HTERT RPE-1 (cell line): ENCODE results near the gene CHL1.

Experiments used
- in situ Hi-C: fragments of 300-500 bp; cut with MboI; formaldehyde crosslinking; loops from 4 replicates; pipeline ENCODE4 v1.14.3; 2020; ENCODE audit warnings: low sequenced_read_pairs

Gene CHL1, protein sequence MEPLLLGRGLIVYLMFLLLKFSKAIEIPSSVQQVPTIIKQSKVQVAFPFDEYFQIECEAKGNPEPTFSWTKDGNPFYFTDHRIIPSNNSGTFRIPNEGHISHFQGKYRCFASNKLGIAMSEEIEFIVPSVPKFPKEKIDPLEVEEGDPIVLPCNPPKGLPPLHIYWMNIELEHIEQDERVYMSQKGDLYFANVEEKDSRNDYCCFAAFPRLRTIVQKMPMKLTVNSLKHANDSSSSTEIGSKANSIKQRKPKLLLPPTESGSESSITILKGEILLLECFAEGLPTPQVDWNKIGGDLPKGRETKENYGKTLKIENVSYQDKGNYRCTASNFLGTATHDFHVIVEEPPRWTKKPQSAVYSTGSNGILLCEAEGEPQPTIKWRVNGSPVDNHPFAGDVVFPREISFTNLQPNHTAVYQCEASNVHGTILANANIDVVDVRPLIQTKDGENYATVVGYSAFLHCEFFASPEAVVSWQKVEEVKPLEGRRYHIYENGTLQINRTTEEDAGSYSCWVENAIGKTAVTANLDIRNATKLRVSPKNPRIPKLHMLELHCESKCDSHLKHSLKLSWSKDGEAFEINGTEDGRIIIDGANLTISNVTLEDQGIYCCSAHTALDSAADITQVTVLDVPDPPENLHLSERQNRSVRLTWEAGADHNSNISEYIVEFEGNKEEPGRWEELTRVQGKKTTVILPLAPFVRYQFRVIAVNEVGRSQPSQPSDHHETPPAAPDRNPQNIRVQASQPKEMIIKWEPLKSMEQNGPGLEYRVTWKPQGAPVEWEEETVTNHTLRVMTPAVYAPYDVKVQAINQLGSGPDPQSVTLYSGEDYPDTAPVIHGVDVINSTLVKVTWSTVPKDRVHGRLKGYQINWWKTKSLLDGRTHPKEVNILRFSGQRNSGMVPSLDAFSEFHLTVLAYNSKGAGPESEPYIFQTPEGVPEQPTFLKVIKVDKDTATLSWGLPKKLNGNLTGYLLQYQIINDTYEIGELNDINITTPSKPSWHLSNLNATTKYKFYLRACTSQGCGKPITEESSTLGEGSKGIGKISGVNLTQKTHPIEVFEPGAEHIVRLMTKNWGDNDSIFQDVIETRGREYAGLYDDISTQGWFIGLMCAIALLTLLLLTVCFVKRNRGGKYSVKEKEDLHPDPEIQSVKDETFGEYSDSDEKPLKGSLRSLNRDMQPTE (N-terminal part only)

DNA sequence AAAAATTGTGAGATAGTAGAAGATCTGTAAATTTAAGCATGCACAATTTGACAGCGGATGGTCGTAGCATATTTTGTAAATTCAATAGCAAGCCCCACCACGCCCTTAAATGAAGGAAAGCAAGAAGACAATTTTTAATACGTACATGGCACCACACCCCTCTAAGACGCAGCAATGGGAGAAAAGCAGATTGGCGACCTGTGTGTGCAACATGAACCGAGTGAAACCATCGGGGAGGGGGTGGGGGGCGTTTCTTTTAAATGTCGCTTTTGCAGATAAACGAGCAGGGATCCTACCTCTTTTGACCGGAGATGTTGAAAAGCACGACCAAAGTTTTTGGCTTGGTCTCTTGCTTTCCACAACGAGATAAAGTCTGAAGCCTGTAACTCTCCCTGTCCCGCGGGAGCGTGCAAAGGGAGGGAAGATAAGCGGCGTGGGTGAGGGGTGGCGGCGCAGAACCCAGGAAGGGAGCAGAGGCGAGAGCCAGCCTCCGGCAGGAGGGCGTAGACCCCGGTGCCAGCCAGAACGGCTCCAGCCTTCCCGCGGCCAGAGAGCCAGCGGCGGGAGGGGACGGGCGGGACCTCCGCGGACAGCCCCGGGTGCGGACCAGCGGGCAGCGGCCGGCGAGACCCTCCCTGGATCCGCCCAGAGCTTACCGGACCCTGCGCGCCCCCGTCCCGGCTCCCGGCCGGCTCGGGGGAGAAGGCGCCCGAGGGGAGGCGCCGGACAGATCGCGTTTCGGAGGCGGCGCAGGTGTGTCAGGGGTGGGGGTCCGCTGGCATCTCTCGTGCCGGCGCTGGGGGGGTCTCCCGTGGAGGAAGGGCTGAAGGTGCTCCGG, at the start of gene CHL1:
CHL1 (plus strand) TSS at position 453 of the 838 bp plus-strand sequence. CDS start 123,014 bp downstream, outside the sequence.
- in situ Hi-C loops, result no loop called here

DNA sequence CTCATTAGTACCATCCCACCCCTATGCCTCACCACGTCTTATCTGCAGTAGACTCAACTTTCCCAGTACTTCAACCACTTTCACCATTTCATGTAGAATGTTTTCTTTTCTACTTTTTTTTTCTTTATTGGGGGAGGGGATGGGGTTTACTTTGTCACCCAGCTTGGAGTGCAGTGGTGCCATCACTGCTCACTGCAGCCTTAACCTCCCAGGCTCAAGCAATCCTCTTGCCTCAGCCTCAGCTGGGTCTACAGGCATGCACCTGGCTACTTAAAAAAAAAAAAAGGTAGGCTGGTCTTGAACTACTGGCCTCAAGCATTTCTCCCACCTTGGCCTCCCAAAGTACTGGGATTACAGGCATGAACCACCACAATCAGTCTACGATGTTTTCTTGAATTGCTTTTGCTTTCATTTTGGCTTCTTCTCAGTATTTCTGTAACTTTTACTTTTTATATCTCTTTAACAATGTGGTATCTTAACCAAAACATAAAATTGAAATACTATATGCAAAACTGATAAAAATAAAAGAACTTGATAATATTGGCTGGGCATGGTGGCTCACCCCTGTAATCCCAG, 44.9 kb upstream of the CHL1 start:
- in situ Hi-C loops, result no loop called here

DNA sequence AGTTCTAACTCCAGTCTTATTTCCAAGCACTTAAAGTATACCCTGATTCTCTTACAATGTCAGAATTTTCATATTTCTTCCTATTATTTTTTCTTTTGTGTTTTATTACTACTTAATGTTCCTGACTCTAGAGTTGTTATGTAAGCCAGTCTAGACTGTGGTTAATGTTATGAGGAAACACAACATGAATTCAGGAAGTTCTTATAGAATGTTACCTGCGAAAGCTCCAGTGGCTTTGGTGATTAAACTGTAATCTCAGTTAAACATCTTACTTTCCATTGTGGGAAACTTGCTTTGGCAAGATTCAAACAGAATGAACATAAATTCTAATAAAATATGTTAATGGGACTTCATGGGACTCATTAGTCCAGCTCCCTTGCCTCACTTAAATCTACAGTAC, 36.6 kb upstream of the CHL1 start:
- in situ Hi-C loops, result no loop called here

DNA sequence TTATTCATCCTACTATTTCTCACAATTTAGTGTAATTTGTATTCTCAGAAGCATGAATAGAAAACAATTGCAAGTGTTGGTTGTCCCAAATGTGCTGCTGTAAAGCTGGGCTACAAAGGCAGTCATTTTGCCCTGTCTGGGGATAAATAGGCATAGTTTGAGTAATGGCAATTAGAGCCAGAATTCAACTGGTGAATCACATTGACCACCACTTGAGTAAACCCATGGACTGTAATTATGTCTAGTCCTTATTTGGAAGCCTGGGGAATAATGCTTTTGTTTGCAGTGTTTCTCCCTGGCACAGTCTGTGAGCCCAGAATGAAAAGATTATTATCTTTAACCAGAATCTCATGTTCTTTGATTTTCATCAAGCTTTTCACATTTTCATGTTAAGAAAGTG, 30.5 kb upstream of the CHL1 start:
- in situ Hi-C loops, result no loop called here

DNA sequence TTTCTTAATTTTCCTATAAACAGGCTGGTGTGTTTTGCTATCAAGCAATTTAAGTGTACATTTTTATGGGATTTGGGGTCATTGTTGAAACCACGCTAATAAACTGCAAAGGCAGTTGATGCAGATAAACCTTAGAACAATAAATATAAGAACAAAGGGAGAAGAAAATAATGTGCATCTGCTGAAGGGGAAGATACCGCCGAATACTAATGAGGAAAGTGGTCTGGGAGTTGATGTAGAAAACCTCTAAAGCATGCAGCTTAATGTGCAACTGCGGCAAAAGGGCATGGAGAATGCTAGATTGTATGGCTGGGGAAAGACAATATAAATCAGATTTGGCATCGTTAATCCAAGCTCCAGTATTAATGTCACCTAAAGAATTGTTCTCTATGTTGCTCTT, 29.8 kb upstream of the CHL1 start:
- in situ Hi-C loops, result no loop called here

DNA sequence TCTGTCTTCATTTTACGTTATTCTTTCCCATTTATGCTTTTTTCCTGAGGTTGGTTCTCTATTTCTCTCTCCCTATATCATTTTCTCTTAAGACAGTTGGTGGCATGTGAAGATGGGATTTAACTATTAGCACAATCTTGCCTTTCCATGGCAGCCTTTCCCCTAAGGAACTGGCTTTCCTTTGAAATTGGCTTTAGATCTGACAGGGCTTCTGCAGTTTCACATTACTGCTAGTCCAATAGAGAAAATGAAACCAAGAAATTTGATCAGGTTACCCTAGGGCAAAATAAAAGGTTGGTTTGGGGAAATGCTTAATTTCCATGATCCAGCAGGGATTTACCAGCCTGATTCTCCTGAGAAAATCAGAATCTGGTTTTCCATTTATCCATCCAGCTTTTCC, 22.7 kb upstream of the CHL1 start:
- in situ Hi-C loops, result no loop called here

DNA sequence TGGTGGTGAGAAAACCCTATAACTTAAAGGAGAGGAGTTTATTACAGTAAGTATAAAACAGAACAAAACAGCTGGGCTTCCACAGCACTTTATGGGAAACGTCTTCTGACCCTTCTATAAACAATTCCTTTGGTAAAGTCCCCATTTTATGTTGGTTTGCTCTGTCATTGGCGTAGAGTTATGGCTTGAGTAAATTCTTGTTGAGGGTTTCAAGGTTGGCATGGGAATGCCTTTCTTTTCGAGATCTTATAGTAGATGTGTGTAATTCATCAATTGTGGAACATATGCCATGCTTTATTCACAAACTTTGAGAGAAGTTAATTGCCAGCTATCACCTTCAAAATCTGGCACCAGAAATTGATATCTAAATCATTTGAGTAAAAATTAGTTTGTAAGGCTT, 11.6 kb upstream of the CHL1 start:
- in situ Hi-C loops, result no loop called here

DNA sequence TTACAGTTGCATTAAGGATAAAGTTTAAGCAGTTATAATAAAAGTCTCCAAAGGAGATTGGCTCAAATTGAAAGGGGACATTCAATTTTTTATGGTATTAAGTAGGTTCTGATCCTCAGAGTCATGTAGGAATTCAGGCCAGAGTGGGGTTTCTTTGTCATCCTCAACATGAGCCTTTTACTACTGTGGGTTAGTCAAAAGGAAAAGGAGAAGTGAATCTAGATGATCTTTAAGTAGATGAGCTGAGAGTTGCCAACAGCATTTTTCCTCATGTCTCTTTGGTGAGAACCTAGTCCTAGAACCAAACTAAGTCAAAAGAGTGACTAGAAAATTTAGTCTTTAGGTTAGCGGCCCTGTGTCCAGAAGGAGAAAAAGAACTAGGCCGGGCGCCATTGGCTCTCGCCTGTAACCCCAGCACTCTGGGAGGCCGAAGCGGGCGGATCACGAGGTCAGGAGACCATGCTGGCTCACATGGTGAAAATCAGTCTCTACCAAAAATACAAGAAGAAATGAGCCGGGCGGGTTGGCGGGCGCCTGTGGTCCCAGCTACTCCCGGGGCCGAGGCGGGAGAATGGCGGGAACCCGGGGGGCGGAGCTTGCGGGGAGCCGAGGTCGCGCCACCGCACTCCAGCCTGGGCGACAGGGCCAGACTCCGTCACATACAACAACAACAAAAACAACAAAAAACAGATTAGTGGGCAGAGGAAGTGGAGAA, 4.2 kb upstream of the CHL1 start:
- in situ Hi-C loops, result no loop called here

DNA sequence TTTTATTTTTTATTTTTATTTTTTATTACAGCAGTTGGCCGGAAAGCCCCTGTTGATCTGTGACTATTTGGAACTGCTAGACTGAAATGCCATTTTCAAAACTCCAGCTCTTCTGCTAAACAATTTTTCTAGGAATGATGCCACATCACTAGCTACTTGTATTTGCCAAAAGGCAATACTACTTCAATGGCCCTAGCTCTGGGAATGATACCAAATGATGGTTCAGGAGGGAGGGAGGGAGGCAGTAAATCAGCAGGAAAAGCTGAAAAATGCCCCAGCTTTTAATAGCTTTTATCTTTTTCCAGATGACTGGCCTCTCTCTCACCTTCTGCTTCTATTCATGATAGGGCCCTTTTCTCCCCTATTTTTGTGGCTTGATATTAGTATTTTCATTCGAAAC, 2.6 kb upstream of the CHL1 start:
- in situ Hi-C loops, result no loop called here

DNA sequence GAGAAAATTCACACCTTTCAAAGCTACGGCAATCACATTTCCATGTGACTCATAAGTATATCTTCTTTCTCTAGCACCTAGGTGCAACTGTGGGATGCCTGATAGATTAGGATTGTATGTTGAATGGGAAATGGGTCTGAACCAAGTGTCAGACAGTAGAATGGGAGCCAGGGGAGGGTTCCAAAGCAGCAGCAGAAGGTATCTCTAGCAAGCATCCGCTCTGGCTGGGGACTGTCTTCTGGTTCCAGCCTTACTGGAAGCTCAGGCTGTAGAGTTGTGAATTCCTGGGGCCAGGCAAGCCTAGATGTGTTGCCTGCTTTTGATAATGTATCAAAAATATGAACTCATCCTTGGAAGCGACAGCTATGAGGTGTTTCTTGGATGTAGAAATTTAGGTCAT, 2.1 kb upstream of the CHL1 start:
- in situ Hi-C loops, result no loop called here

DNA sequence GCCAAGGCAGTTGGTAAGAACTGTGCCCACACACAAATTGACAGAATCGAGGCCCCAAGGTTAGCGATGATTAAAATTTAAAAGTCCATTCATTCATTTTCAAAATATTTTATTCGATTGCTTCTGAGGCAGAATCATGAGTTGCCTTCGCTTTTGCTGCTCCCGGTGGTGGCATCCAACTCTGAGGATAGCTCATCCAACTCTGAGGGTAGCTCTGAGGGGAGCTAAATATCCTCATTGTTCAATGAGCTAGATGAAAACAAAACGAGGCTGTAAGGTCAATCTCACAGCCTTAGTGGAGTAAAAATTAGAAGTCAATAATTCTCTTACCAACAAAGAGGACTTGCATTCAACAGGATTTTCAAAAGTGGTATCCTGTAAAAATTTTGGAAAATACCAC, 897 bp upstream of the CHL1 start:
- in situ Hi-C loops, result no loop called here

DNA sequence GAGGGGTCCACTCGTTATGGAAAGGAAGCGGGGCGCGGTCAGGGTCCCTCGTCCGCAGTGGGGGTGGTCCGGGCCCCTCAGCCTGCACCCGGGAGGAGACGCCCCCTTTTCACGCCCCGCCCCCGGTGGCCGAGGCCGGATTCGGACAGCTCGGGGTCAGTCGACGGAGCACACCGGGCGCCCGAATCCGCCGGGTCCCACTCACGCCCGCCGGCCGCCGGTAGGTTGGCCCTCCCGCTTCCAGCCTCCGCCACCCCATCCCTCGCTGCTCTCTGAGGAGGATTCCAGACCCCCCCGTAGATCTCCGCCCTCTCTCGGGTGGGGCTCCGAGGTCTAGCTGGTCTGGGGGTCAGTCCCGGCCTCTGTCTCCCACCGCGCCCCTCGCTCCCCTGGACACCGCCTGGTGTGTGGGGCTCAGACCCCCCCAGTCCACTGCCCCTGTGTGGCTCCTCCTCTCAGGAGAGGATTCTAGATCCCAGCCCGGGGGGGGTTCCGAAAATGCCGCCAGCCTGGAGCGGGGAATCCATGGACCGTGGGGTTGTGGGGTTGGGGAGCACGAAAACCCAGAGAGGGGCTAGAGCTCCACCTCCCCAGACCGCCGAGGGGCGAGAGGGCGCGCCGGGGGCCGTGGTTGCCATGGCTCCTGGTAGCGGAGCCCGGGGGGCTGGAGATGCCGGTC, 725 bp downstream of the CHL1 start:
- in situ Hi-C loops, result no loop called here

DNA sequence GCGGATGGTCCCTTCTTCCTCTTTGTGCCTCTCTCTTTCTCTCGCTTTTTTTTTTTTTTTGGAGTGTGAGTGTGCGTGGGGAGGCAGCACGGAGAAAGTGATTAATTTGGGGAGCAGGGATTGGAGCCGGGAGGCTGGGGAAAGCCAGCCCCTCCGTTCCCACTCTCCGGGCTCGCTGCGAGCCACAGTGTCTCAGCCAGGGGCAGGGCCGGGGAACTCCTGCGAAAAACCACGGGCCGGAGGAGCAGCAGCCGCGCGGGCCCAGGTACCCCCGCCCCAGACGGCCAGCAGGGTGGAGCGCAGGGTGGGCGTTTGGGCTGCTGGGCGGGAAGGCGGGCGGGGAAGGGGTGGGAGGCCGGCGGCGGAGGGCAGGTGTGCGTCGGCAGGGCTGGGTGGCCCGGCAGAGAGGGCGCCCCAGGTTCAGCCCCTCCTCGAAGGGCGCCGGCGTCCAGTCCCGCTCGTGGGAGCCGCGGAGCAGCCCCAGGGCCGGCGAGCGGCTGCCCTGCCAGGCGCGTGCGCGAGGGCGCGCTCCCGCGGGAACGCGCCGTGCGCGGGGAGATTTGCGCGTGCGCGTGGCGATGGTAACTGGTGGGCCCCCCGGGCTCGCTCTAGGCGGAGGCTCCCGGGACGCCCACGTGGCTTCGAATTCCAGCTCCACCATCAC, 1.4 kb downstream of the CHL1 start:
- in situ Hi-C loops, result no loop called here

DNA sequence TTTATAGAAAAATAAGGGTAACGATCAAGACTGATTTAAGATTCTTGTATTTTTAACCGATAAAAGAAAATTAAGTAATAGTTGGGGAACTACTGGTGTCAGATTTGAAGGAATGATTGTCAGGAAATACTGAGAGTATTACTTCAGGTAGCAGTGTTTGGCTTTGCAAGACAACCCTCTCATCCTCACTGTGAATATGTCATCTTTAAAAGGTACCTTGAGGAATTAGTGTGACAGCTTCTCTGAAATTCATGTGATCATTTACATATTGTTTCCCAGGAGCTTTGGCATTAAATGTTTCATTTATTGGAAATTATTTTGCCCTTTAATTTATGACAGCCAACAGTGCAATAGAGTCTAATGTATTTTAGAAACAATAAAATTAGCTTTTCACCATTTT, 3.3 kb downstream of the CHL1 start:
- in situ Hi-C loops, result no loop called here

DNA sequence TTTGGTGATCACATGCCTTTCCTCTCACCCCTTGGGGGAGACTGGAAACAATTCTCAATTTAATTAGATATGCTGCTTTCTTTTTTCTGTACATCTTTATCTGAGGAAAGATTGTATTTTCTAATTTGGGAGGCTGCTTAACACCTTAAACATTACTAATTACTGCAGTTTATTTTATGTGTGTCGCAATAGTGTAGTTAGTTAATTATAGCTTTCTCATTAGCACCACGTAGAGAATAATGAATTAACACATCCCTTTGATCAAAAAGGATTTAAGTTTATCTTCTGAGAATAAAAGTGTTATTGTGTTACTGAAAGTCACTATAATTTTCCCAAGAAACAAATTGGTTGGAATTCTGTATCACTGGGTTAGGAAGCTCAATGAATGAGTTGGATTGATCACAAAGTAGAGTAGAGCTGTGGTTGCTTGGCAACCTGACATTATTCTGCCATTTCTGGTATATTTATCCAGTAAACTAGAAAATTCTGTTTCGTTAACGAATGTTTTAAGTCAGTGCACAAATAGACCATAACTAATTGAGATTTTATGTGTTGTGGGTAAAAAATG, 4.3 kb downstream of the CHL1 start:
- in situ Hi-C loops, result no loop called here

DNA sequence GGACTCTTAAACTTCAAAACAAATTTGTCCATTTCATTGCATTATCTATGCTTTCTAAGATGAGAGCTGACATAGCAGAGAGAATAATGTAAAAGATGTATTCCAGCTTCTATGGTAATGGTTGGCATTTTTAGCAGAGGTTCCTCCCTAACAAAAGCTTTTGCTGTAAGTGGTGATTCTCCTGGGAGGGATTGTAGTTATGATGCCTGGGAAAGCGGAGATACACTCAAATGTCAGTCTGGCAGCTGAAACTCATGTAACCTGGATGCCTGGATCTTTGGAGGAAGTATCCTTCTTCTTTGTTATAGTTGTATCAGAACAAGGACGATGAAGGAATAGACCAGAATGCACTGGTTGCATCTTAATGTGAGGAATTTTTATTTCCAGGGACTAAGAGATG, 7.5 kb downstream of the CHL1 start:
- in situ Hi-C loops, result no loop called here

DNA sequence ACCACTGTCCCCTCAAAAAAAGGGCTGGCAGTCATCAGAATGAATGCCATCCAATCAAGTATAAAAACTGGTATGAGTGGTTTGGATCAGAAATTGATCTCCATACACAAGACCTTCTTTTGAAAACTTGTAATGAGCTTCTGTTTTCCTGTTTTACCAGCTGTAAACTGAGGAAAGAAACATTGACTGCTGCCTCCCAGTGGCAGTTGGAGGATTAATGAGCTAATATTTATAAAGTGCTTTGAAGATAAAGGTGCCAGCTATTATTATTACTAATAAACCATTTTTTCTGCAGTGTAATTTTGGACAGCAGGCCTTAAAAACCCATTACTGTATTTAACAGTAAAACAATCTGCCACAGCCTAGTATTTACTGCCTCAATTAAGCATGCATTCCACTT, 11.4 kb downstream of the CHL1 start:
- in situ Hi-C loops, result no loop called here

DNA sequence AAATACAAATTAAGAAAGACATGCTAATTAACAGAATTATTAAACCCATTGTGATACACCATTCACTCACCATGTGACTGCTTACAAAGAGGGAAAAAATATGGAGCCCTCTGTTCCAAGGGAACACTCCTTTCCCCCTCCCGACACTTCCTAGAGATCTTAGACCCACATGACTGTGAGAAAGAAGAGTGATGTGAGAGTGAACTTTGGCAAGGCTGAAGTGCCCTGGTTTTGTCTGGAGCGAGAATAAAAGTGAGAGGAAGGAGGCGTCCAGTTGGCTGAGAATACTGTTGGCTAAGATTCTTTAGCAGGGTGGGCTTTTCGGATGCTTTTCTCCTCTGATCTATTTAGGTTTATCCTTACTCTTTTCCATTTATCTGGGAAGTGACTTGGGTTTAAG, 14.1 kb downstream of the CHL1 start:
- in situ Hi-C loops, result no loop called here
